Lower leg skin (tissue), 4 donors: Measurements from ENCODE around the gene CXXC1. TPM values are rescaled to one million over a fixed set of nuclear protein-coding genes. Genes with fewer than 3 reads are reported as not detected.

Experiments
- DNase-seq, 2 donors: peaks; one replicate each; pipeline ENCODE4 v3.0.0-alpha.2; 2019; ENCODE audit warnings: low spot score in 2 of 2
- H3K4me3 ChIP-seq: fragments of 200-600 bp; sonication (generic); 2 replicates; pipeline ENCODE4 v1.5.1; 2017; ENCODE audit warnings: mild to moderate bottlenecking, low read depth; ENCODE audit not compliant: poor library complexity, severe bottlenecking
- CTCF ChIP-seq, 3 donors: fragments of 450-650 bp; IDR thresholded peaks; one replicate each; pipeline ENCODE4 v1.5.1; 2016; ENCODE audit warnings: antibody characterized with exemption in 3 of 3, mild to moderate bottlenecking in 3 of 3, moderate library complexity in 2 of 3
- POLR2A ChIP-seq, 2 donors: fragments of 450-650 bp; IDR thresholded peaks; one replicate each; pipeline ENCODE4 v1.6.1; 2016 to 2017; ENCODE audit warnings: antibody characterized with exemption in 2 of 2, mild to moderate bottlenecking in 1 of 2, moderate library complexity in 1 of 2
- WGBS, 2 donors: methylation state at CpG; one replicate each; pipeline ENCODE4 v1.1.5; 2018; 5-methylcytosine and 5-hydroxymethylcytosine counted together
- intact Hi-C: fragments of 100-400 bp; cut with DNase I; formaldehyde crosslinking; loops from one replicate; pipeline ENCODE4 v1.15.0; 2023; ENCODE audit warnings: low total_unique reads
- total RNA-seq, 4 donors: library from RNA; depleted of rRNA; stranded (reverse); fragments of >200 nt; gene quantifications; one replicate each; pipeline ENCODE4 v1.1.0, GENCODE V29; 2016

CXXC1 gene
- total RNA-seq, 4 donors from 2014 or later, result 67.3 to 173 (median 106) TPM

GRCh38 chr18:50284255-50284885, 3.1 kb downstream of the CXXC1 start:
- intact Hi-C loops, result no loop called here
- WGBS, 2 donors, result 71 to 79% methylated on average over 15 of the region's 15 CpGs
- no peak for TF ChIP-seq POLR2A (IDR thresholded peaks at IDR 0.05)
- no peak for TF ChIP-seq CTCF (IDR thresholded peaks at IDR 0.05)
- no peak overlapping the region for H3K4me3 ChIP-seq
- peak in 1 of 2 donors; percentile 88 for DNase-seq

- no peak overlapping the region for H3K4me3 ChIP-seq
- WGBS, 2 donors, result 88 to 92% methylated on average over 29 of the region's 29 CpGs
- TF ChIP-seq CTCF (IDR thresholded peaks at IDR 0.05) (no peak), POLR2A (IDR thresholded peaks at IDR 0.05) (no peak)
- peak in 1 of 2 donors; percentile 85 for DNase-seq
- intact Hi-C loops, result no loop called here
Measured at GRCh38 chr18:50283469-50284209, 3.9 kb downstream of the CXXC1 start.

GRCh38 chr18:50282521-50283335, 4.8 kb downstream of the CXXC1 start:
- peak in 1 of 2 donors; percentile 87 for DNase-seq
- no peak overlapping the region for H3K4me3 ChIP-seq
- 94% methylated on average over 38 to 42 of the region's 42 CpGs for WGBS, 2 donors
- intact Hi-C loops, result no loop called here
- TF ChIP-seq POLR2A (IDR thresholded peaks at IDR 0.05), result no peak

GRCh38 chr18:50281972-50282520, 5.4 kb downstream of the CXXC1 start:
- DNase-seq, result no peak
- H3K4me3 ChIP-seq, result peak overlapping the region; percentile 87
- intact Hi-C loops, result no loop called here
- 71 to 79% methylated on average over 11 to 15 of the region's 35 CpGs for WGBS, 2 donors
- TF ChIP-seq POLR2A (IDR thresholded peaks at IDR 0.05) (no peak), CTCF (IDR thresholded peaks at IDR 0.05) (no peak)

- intact Hi-C loops, result no loop called here
- WGBS, 2 donors, result 0% methylated on average over 42 of the region's 63 CpGs
Measured at GRCh38 chr18:50281295-50281971, 6.1 kb downstream of the CXXC1 start, which contains the start of gene MBD1. MBD1 (minus strand) TSS chr18:50281523; CDS start chr18:50279992, 1,531 bp downstream.

More at GRCh38 chr18:50281295-50281971, 6.1 kb downstream of the CXXC1 start, which contains the start of gene MBD1:
- peak; percentile 95 to 99 for DNase-seq
- peak within 1 kb of the TSS; percentile 87 for H3K4me3 ChIP-seq
- TF ChIP-seq CTCF (IDR thresholded peaks at IDR 0.05), result no peak
- TF ChIP-seq POLR2A (IDR thresholded peaks at IDR 0.05), result peak in 1 of 2 donors; percentile 8
